Astrocyte of the cerebellum (primary cell): Measurements from ENCODE around the gene TMEM200B.
"Not testable (repeated sequence)": the region's sequence is repeated elsewhere in the genome, so short reads cannot be mapped to it uniquely, and the experiment has no call there.

Experiments
- DNase-seq: peaks from one replicate; pipeline ENCODE4 v3.0.0-alpha.2; 2011; ENCODE audit warnings: low read depth
- H3K4me3 ChIP-seq: 2 replicates; pipeline ENCODE4 v1.5.1; 2011; ENCODE audit warnings: mild to moderate bottlenecking, low read depth, low read length, moderate library complexity
- CTCF ChIP-seq: IDR thresholded peaks from 2 replicates; pipeline ENCODE4 v1.5.1; 2012; ENCODE audit warnings: low read length, low read depth, moderate library complexity, mild to moderate bottlenecking; ENCODE audit errors: missing control alignments
- in situ Hi-C: cut with HindIII; loops from 2 replicates; pipeline ENCODE4 v1.10.0; 2017; ENCODE audit warnings: low sequenced_read_pairs

TMEM200B gene

GRCh38 chr1:29083317-29084195 is 40.1 kb downstream of the TMEM200B start:
- in situ Hi-C loops, result no loop called here
- no peak for DNase-seq
- H3K4me3 ChIP-seq, result no peak overlapping the region
- no peak for TF ChIP-seq CTCF

GRCh38 chr1:29082519-29082918 is 41.2 kb downstream of the TMEM200B start:
- DNase-seq, result no peak
- no peak overlapping the region for H3K4me3 ChIP-seq
- in situ Hi-C loops, result no loop called here
- no peak for TF ChIP-seq CTCF

- in situ Hi-C loops, result no loop called here
- H3K4me3 ChIP-seq, result no peak overlapping the region
- TF ChIP-seq CTCF, result no peak
- no peak for DNase-seq
Measured at GRCh38 chr1:29081201-29081600, 42.5 kb downstream of the TMEM200B start.

- DNase-seq, H3K4me3 ChIP-seq, in situ Hi-C loops: not testable (repeated sequence)
Measured at GRCh38 chr1:29079916-29080629, 43.6 kb downstream of the TMEM200B start.

GRCh38 chr1:29077155-29077554 is 46.5 kb downstream of the TMEM200B start:
- no peak overlapping the region for H3K4me3 ChIP-seq
- in situ Hi-C loops, result no loop called here
- DNase-seq, result no peak
- TF ChIP-seq CTCF, result no peak
